PC-9 (cell line): ENCODE results near the gene RXRA.

Experiments
- EZH2 ChIP-seq: fragments of 200-600 bp; sonication (generic); IDR thresholded peaks from 2 replicates; pipeline ENCODE4 v1.8.0; 2017; ENCODE audit warnings: antibody characterized with exemption, low read depth
- TF ChIP-seq, protein P1 (sequence below): fragments of 200-600 bp; sonication (generic); conservative IDR thresholded peaks from 2 replicates; pipeline ENCODE4 v1.6.1; 2017; ENCODE audit warnings: mixed run types, antibody characterized with exemption, mild to moderate bottlenecking, moderate library complexity

GRCh38 chr9:134332266-134332665 lies 6.0 kb downstream of the RXRA start:
- TF ChIP-seq, protein P1, sequence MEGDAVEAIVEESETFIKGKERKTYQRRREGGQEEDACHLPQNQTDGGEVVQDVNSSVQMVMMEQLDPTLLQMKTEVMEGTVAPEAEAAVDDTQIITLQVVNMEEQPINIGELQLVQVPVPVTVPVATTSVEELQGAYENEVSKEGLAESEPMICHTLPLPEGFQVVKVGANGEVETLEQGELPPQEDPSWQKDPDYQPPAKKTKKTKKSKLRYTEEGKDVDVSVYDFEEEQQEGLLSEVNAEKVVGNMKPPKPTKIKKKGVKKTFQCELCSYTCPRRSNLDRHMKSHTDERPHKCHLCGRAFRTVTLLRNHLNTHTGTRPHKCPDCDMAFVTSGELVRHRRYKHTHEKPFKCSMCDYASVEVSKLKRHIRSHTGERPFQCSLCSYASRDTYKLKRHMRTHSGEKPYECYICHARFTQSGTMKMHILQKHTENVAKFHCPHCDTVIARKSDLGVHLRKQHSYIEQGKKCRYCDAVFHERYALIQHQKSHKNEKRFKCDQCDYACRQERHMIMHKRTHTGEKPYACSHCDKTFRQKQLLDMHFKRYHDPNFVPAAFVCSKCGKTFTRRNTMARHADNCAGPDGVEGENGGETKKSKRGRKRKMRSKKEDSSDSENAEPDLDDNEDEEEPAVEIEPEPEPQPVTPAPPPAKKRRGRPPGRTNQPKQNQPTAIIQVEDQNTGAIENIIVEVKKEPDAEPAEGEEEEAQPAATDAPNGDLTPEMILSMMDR, result no peak
- TF ChIP-seq EZH2, result no peak
